IPS-11a (cell line): ENCODE results near the gene WIF1.

Source experiments
- H3K4me3 ChIP-seq: one replicate; pipeline ENCODE4 v1.5.1; 2013; ENCODE audit warnings: low read depth, low read length, control low read depth

The WIF1 gene

DNA sequence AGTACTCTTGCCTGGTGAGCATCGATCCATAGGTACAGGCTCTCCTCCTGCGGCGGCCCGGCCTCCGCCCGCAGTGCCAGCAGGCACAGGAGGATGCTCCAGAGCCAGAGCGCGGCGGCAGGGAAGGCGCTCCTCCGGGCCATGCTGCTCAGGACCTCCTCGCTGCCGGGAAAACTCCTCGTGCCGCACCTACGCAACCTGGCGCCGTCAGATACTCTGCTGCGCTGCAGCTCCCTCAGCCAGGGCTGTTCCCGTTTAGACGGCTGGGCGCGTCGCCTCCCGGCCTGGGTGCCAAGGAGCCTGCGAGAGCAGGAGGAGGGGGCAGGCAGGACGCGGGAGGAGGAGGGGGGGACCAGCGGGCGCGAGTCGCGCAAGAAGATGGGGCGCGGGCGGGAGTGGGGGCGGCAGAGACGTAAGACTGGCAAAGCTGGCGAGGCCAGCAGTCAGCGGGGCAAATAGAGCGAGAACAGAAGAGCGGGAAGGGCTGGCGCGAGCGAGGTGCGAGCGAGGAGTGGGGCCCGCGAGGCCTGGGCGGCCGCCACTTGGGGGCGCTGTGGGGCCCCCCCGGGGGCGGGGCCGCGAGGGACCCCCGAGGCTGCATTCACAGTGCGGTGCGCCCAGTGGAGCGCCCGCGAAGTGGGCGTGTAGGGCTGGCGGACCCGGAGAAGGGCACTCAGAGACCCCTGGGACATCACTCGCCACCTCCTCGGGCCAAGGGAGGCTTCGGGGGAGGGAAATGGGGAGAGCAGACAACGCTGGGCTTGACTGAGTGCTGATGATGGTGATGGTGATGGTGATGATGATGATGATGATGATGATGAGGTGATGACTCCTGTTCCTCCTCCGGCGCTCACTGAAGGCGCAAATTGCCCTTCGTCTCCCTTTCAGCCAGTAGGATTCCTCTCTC, at the start of gene WIF1:
Gene WIF1, minus strand, starts transcription at position 257 of the 907 bp plus-strand sequence. Its CDS starts 114 bp downstream, at position 143.
- H3K4me3 ChIP-seq = peak within 1 kb of the TSS; percentile 38

- peak overlapping the region; percentile 91 for H3K4me3 ChIP-seq
These were observed 49.2 kb upstream of the WIF1 start for GRCh38 chr12:65170209-65170881.

DNA sequence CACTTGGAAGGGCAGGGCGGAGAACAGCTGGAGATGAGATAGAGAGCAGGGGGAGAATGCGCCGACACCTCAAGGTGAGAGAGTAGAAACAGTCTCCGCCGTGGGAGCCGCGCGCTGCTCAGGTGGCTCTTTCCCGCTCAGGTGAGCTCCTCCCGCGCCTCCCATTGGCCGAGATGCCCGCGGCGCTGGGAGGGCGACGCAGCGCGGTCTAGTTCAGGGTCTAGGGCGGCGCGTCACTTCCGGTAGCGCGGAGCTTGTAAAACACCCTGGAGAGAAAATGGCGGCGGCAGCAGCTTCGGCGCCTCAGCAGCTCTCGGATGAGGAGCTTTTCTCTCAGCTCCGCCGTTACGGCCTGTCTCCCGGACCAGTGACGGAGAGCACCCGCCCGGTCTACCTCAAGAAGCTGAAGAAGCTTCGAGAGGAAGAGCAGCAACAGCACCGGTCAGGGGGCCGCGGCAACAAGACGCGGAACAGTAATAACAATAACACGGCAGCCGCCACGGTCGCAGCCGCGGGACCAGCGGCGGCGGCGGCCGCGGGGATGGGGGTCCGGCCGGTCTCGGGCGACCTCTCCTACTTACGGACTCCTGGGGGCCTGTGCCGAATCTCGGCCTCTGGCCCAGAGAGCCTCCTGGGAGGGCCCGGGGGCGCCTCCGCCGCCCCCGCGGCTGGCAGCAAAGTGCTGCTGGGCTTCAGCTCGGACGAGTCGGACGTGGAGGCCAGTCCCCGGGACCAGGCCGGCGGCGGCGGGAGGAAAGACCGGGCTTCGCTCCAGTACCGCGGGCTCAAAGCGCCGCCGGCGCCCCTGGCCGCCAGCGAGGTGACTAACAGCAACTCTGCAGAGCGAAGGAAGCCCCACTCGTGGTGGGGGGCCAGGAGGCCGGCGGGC, 48.5 kb upstream of the WIF1 start, which contains the start of gene LEMD3:
Gene LEMD3, plus strand, starts transcription at position 264 of the 889 bp plus-strand sequence. Its CDS starts 14 bp downstream, at position 278.
- peak within 1 kb of the TSS; percentile 91 for H3K4me3 ChIP-seq

DNA sequence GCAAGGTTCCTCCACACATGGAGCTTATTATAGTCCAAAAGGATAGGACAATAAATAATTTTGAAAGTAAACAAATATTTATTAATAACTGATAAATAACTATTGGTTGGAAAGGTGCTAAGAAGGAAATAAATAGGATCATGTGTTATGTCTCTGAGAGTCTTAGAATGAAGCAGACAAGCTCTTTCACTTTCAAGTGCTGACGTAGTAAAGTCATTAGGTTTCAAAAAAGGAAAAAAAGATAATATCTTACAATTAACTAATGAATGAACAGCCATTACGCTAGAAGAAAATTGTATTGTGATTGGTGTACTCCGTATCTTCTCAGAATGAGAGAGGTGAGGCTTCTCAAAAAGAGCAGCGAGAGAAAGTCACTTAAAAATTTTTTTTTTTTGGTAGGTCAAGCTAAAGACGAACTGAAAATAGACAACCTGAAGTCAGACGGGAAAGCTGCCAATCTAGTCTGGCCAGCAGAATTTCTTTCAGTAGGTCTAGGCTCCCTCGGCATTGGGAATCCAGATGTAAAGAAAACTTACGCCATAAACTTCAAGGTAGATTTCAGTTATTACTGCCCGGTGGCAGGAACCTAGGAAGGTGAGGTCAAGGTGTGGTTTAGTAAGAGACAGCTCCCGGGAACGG, 47.7 kb upstream of the WIF1 start:
- H3K4me3 ChIP-seq = peak overlapping the region; percentile 91

DNA sequence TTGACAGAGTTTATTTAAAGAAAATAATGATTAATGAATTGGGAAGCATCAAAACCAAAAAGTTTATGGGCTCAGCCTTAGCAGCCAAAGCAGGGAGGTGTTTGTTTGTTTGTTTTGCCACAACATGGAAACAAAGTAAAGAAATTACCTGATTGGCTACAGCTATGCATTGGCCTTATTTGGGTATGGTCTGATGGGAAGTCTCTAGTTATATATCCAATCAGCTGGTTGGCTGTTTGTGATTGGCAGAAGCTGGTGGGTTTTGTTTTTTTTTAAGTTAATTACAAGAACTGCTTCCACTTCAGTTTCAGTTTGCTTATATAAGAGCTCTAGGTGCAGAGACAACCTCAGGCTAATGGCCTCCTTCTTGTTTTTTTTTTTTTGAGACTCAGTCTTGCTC, 43.7 kb upstream of the WIF1 start:
- H3K4me3 ChIP-seq = no peak overlapping the region

GRCh38 chr12:65164244-65164643, 43.1 kb upstream of the WIF1 start:
- H3K4me3 ChIP-seq = no peak overlapping the region

- no peak overlapping the region for H3K4me3 ChIP-seq
These were observed 41.5 kb upstream of the WIF1 start for GRCh38 chr12:65162609-65163008.

- no peak overlapping the region for H3K4me3 ChIP-seq
These were observed 36.0 kb upstream of the WIF1 start for GRCh38 chr12:65157091-65157490.

DNA sequence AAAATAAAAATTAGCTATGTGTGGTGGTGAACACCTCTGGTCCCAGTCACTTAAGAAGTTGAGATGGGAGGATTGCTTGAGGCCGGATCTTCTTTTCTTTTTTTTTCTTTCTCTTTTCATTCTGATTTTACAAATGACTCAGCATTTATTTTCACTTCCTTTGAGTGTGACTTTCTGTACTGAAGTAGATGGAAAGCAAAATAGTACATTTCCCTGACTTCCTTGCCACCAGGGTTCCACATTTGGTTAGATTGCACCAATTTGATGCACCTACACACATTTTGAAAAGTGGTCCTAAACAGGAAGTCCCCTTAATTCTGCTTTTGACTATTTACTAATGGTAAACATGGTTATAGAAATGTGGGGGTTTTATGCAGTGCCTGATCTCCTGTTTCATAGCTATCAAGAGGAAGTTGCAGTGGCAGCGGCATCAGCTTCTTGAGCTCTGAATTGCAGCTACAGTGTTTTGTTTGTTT, 35.3 kb upstream of the WIF1 start:
- no peak overlapping the region for H3K4me3 ChIP-seq

GRCh38 chr12:65155784-65156183, 34.7 kb upstream of the WIF1 start:
- no peak overlapping the region for H3K4me3 ChIP-seq

GRCh38 chr12:65152596-65152995, 31.5 kb upstream of the WIF1 start:
- no peak overlapping the region for H3K4me3 ChIP-seq

GRCh38 chr12:65152012-65152411, 30.9 kb upstream of the WIF1 start:
- H3K4me3 ChIP-seq = no peak overlapping the region

- H3K4me3 ChIP-seq = no peak overlapping the region
These were observed 26.3 kb upstream of the WIF1 start for GRCh38 chr12:65147312-65147905.

DNA sequence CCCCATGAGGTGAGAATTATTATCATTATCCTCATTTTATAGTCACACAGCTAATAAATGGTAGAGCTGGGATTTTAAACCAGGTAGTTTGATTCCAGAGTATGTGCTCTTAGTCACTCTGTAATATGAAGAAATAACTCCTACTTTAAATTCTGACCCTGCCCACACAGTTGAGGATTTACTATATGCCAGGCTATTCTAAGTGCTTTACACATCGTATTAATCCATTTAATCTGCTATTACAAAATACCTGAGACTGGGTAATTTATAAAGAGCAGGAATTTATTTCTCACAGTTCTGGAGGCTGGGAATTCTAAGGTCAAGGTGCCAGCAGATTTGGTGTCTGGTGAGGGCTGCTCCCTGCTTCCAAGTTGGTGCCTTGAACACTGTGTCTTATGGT, 19.6 kb upstream of the WIF1 start:
- H3K4me3 ChIP-seq = no peak overlapping the region

DNA sequence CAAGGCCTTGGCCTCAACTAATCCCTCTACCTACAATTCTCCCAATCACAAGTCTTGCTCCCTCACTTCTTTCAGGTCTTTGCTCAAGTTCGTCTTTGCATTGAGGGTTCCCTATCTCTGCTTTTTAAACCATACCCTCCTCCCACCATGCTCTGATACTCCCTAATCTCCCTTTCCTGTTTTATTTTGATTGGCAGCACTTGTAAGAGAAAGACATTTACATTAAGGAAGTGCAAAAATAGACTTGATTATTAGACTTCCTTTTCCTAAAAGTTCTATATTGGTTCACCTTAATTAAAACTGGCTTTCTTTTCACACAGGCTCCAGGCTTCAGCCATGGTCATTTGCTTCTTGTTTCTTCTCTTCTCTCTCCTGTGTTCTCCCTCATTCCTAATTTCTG, 18.3 kb upstream of the WIF1 start:
- no peak overlapping the region for H3K4me3 ChIP-seq

DNA sequence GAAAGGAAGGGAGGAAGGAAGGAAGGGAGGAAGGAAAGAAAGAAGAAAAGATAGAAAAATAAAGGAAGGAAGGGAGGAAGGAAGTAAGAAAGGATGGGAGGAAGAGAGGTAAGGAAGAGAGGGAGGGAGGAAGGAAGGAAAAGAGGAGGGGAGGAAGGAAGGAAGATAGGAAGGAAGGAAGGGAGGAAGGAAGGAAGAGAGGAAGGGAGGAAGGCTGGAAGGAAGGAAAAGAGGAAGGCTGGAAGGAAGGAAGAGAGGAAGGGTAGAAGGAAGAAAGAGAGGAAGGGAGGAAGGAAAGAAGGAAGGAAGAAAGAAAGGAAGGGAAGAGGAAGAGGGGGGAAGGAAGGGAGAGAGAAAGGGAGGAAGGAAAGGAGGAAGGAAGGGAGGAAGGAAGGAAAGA, 12.8 kb upstream of the WIF1 start:
- H3K4me3 ChIP-seq = no peak overlapping the region

GRCh38 chr12:65126482-65126881, 5.4 kb upstream of the WIF1 start:
- no peak overlapping the region for H3K4me3 ChIP-seq

GRCh38 chr12:65125975-65126374, 4.9 kb upstream of the WIF1 start:
- no peak overlapping the region for H3K4me3 ChIP-seq

DNA sequence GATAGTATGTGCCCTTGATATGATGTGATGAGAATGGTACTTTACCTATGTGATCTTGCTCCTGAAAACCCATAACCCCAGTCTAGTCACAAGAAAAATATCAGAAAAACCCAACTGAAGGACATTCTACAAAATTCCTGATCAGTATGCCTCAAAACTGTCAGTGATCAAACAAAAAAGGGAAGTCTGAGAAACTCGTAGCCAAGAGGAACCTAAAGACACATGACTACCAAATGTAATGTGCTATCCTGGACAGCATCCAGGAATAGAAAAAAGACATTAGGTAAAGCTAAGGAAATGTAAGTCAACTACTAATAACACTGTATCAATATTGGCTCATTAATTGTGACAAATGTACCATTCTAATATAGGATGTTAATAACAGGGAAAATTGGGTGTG, 4.1 kb upstream of the WIF1 start:
- H3K4me3 ChIP-seq = no peak overlapping the region

- no peak overlapping the region for H3K4me3 ChIP-seq
These were observed 2.4 kb upstream of the WIF1 start for GRCh38 chr12:65123435-65124063.
